Measurements from ENCODE around the gene ABHD16A. TPM values are rescaled to one million over a fixed set of nuclear protein-coding genes. Genes with fewer than 3 reads are reported as not detected.

The ABHD16A gene
- total and polyA plus RNA-seq, 2 of the 13 experiments (the other 11 are each of a cell fraction or from before 2014, with no cell fraction given): 43.5 to 45.4 TPM

GRCh38 chr6:31736768-31737314, 33.7 kb upstream of the ABHD16A start (continued):
- TF ChIP-seq BCL3 (CRISPR knock-in tag; IDR thresholded peaks at IDR 0.05) (no peak), ZNF670 (CRISPR knock-in tag; IDR thresholded peaks at IDR 0.05; ENCODE audit: borderline replicate concordance) (no peak; the same call in 1 of the 2 replicates), ZNF546 (CRISPR knock-in tag; conservative IDR thresholded peaks at IDR 0.05) (peak; percentile 51; the same call in 1 of the 2 replicates), SSRP1 (CRISPR knock-in tag; IDR thresholded peaks at IDR 0.05) (peak; percentile 85; the same call in 1 of the 2 replicates), ZBTB7A (CRISPR knock-in tag; IDR thresholded peaks at IDR 0.05) (peak; percentile 60; the same call in 1 of the 2 replicates), RNF219 (CRISPR knock-in tag; IDR thresholded peaks at IDR 0.05) (0 out of 2 replicates have a peak, but pooled peaks have one; percentile 56), ZNF704 (CRISPR knock-in tag; IDR thresholded peaks at IDR 0.05; ENCODE audit: borderline replicate concordance) (0 out of 2 replicates have a peak, but pooled peaks have one; percentile 54), ZNF674 (CRISPR knock-in tag; IDR thresholded peaks at IDR 0.05; ENCODE audit: low read depth) (0 out of 2 replicates have a peak, but pooled peaks have one; percentile 67), RCOR2 (CRISPR knock-in tag; IDR thresholded peaks at IDR 0.05) (peak; percentile 17; the same call in 1 of the 2 replicates), HDAC2 (CRISPR knock-in tag; IDR thresholded peaks at IDR 0.05) (peak; percentile 29; the same call in 1 of the 2 replicates), ZNF687 (CRISPR knock-in tag; IDR thresholded peaks at IDR 0.05) (peak; percentile 53), ZNF572 (CRISPR knock-in tag; IDR thresholded peaks at IDR 0.05) (no peak; the same call in 1 of the 2 replicates), ZNF615 (CRISPR knock-in tag; IDR thresholded peaks at IDR 0.05; ENCODE audit: borderline replicate concordance) (peak; percentile 47; the same call in 1 of the 2 replicates), ZNF770 (CRISPR knock-in tag; IDR thresholded peaks at IDR 0.05) (peak; percentile 33; the same call in 1 of the 2 replicates)
